SU-DHL-6 (cell line): ENCODE data around the gene SMIM11.

ENCODE experiments used
- EZH2phosphoT487 ChIP-seq: fragments of 200-600 bp; sonication (generic), shearing (Covaris generic); conservative IDR thresholded peaks from 2 replicates; pipeline ENCODE4 v1.6.1; 2018; ENCODE audit warnings: mild to moderate bottlenecking, antibody characterized with exemption, low read length, moderate library complexity, mixed read lengths
- TF ChIP-seq, protein P1 (sequence below): fragments of 200-600 bp; sonication (generic); IDR thresholded peaks from one replicate; pipeline ENCODE4 v1.5.1; 2017; ENCODE audit warnings: antibody characterized with exemption, mild to moderate bottlenecking, low read length, moderate library complexity; ENCODE audit not compliant: insufficient read depth, poor library complexity, severe bottlenecking

DNA sequence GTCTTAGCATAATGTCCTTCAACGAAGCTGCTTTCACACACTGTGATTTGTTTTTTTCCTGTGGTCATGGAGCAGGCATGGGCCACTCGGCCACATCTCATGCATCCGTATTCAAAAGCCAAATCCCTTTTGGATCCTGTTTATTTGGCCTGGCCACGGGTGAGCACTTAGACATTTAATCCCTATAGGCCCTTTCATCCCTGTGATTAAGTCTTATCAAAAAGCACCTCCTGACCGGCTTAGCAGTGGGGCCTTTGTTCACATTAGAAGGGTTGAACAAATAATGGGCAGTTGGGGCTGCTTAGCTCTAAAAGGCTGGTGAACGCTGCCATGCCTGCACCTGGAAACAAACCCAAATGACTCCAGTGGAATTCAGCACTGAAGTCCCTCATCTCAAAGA lies 9.5 kb upstream of the SMIM11 start:
- TF ChIP-seq, protein P1, sequence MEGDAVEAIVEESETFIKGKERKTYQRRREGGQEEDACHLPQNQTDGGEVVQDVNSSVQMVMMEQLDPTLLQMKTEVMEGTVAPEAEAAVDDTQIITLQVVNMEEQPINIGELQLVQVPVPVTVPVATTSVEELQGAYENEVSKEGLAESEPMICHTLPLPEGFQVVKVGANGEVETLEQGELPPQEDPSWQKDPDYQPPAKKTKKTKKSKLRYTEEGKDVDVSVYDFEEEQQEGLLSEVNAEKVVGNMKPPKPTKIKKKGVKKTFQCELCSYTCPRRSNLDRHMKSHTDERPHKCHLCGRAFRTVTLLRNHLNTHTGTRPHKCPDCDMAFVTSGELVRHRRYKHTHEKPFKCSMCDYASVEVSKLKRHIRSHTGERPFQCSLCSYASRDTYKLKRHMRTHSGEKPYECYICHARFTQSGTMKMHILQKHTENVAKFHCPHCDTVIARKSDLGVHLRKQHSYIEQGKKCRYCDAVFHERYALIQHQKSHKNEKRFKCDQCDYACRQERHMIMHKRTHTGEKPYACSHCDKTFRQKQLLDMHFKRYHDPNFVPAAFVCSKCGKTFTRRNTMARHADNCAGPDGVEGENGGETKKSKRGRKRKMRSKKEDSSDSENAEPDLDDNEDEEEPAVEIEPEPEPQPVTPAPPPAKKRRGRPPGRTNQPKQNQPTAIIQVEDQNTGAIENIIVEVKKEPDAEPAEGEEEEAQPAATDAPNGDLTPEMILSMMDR = no peak
- no peak for TF ChIP-seq EZH2phosphoT487
